Natural killer cell (primary cell): Measurements from ENCODE around the gene WDFY4. TPM values are rescaled to one million over a fixed set of nuclear protein-coding genes. Genes with fewer than 3 reads are reported as not detected.

ENCODE experiments used
- ATAC-seq, 3 donors: fragments of 150-1000 bp in 2 of 3; fragments of 200-7000 bp in 1 of 3; cut with Tn5 transposase; 1 replicate in 1 of 3; 2 replicates in 2 of 3; pipeline ENCODE4 v1.10.0; 2021; ENCODE audit warnings: mild to moderate bottlenecking in 2 of 3, moderate library complexity in 2 of 3
- DNase-seq, 2 donors: peaks; one replicate each; pipeline versions ENCODE4 v3.0.0 to v3.0.0-alpha.2; 2013 to 2021; ENCODE audit warnings: mixed read lengths in 1 of 2
- H3K27ac ChIP-seq: one replicate; pipeline ENCODE4 v1.5.1; 2013; ENCODE audit warnings: mild to moderate bottlenecking, low read length
- H3K27me3 ChIP-seq: one replicate; pipeline ENCODE4 v1.6.1; 2013; ENCODE audit warnings: low read length; ENCODE audit not compliant: control insufficient read depth, insufficient read depth
- H3K36me3 ChIP-seq: one replicate; pipeline ENCODE4 v1.6.1; 2013; ENCODE audit warnings: low read length; ENCODE audit not compliant: control insufficient read depth, insufficient read depth
- H3K4me1 ChIP-seq: one replicate; pipeline ENCODE4 v1.6.1; 2013; ENCODE audit warnings: low read length; ENCODE audit not compliant: control insufficient read depth, insufficient read depth
- H3K4me3 ChIP-seq: one replicate; pipeline ENCODE4 v1.5.1; 2013; ENCODE audit warnings: low read length
- H3K9me3 ChIP-seq: one replicate; pipeline ENCODE4 v1.6.1; 2013; ENCODE audit warnings: low read length; ENCODE audit not compliant: control insufficient read depth, insufficient read depth
- H3K27ac Mint-ChIP-seq, 2 donors: one replicate each; pipeline ENCODE4 v1.8.0; 2022; ENCODE audit warnings: mild to moderate bottlenecking in 2 of 2, mixed read lengths in 2 of 2, moderate library complexity in 1 of 2
- H3K27me3 Mint-ChIP-seq, 2 donors: one replicate each; pipeline ENCODE4 v1.8.0; 2022; ENCODE audit warnings: low read depth in 2 of 2, mixed read lengths in 2 of 2
- H3K36me3 Mint-ChIP-seq: one replicate; pipeline ENCODE4 v1.8.0; 2022; ENCODE audit warnings: mixed read lengths
- H3K4me1 Mint-ChIP-seq, 2 donors: one replicate each; pipeline ENCODE4 v1.8.0; 2022; ENCODE audit warnings: mixed read lengths in 2 of 2
- H3K4me3 Mint-ChIP-seq: one replicate; pipeline ENCODE4 v1.8.0; 2022; ENCODE audit warnings: mild to moderate bottlenecking, moderate library complexity, mixed read lengths
- H3K9me3 Mint-ChIP-seq, 2 donors: one replicate each; pipeline ENCODE4 v1.8.0; 2022; ENCODE audit warnings: mixed read lengths in 2 of 2
- CTCF ChIP-seq: fragments of 200-600 bp; IDR thresholded peaks from one replicate; pipeline ENCODE4 v1.8.0; 2022; ENCODE audit warnings: antibody characterized with exemption
- WGBS: methylation state at CpG from one replicate; pipeline ENCODE4 v1.1.7; 2013; ENCODE audit warnings: missing lambda C conversion rate; ENCODE audit not compliant: insufficient coverage; 5-methylcytosine and 5-hydroxymethylcytosine counted together
- intact Hi-C: fragments of 100-400 bp; cut with micrococcal nuclease; formaldehyde crosslinking; loops from one replicate; pipeline ENCODE4 v1.14.2; 2022
- total RNA-seq, 4 donors: library from RNA; stranded (reverse); fragments of 120-200 nt in 1 of 4; gene quantifications; one replicate each; pipeline versions ENCODE4 v1.2.3 to v1.2.4, GENCODE V29; 2013 to 2022

Gene WDFY4
- total RNA-seq, 3 donors from 2014 or later (not counting 1 experiment from before 2014, with no cell fraction given), result 1.7 to 8.4 (median 3.5) TPM

GRCh38 chr10:48789486-48790456, 105.1 kb downstream of the WDFY4 start:
- no peak overlapping the region for H3K27ac ChIP-seq
- H3K27me3 Mint-ChIP-seq, result peaks cover 15 to 32% of the 10 kb centered on the region in 2 donors
- H3K9me3 Mint-ChIP-seq, result no peaks in the 10 kb centered on the region
- no peak overlapping the region for H3K27ac Mint-ChIP-seq
- peak in 1 of 3 donors; percentile 46 for ATAC-seq
- no peaks in the 10 kb centered on the region for H3K36me3 Mint-ChIP-seq
- H3K27me3 ChIP-seq, result no peaks in the 10 kb centered on the region
- WGBS, result 92% methylated on average over 10 of the region's 10 CpGs
- intact Hi-C loops, result no loop called here
- H3K36me3 ChIP-seq, result no peaks in the 10 kb centered on the region
- DNase-seq, result no peak
- no peak overlapping the region for H3K4me3 Mint-ChIP-seq
- no peak for TF ChIP-seq CTCF
- no peaks in the 10 kb centered on the region for H3K4me1 Mint-ChIP-seq
- no peak overlapping the region for H3K4me3 ChIP-seq
- H3K4me1 ChIP-seq, result no peaks in the 10 kb centered on the region
- no peaks in the 10 kb centered on the region for H3K9me3 ChIP-seq

DNA sequence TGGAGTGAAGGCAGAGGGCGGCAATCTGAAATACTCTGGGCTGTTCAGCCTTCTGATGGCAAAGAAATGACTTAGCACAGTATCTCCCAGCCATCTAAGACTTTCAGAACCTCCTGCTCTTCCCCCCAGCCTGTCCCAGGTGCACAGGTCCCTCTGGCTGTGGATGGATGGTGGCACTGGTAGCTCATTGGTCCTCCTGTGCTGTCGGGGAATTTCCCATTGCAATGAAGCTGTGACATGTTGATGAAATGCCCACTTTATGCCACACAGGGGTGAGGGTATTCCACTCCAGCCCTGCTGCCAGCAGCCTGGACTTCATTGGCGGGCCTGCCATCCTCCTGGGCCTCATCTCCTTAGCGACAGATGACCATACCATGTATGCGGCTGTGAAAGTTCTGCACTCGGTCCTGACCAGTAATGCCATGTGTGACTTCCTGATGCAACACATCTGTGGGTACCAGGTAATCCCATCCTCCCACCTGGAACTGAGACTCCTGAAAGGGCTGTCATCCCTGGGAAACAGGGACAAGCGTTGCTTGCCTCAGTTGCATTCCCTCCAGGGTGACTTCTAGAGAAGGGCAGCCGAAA, 105.9 kb downstream of the WDFY4 start:
- Mint-ChIP-seq H3K4me1 (no peaks in the 10 kb centered on the region), H3K36me3 (no peaks in the 10 kb centered on the region), H3K4me3 (no peak overlapping the region), H3K27me3 (peaks cover 15 to 32% of the 10 kb centered on the region in 2 donors), H3K27ac (no peak overlapping the region), H3K9me3 (no peaks in the 10 kb centered on the region)
- no peak for ATAC-seq
- TF ChIP-seq CTCF, result no peak
- no peak overlapping the region for H3K27ac ChIP-seq
- DNase-seq, result no peak
- intact Hi-C loops, result no loop called here
- no peak overlapping the region for H3K4me3 ChIP-seq
- H3K27me3 ChIP-seq, result no peaks in the 10 kb centered on the region
- H3K4me1 ChIP-seq, result no peaks in the 10 kb centered on the region
- H3K9me3 ChIP-seq, result no peaks in the 10 kb centered on the region
- no peaks in the 10 kb centered on the region for H3K36me3 ChIP-seq
- 79% methylated on average over 8 of the region's 8 CpGs for WGBS

GRCh38 chr10:48791267-48791928, 106.7 kb downstream of the WDFY4 start:
- Mint-ChIP-seq H3K9me3 (no peaks in the 10 kb centered on the region), H3K27ac (no peak overlapping the region), H3K27me3 (peaks cover 15 to 32% of the 10 kb centered on the region in 2 donors), H3K4me1 (no peaks in the 10 kb centered on the region), H3K4me3 (no peak overlapping the region), H3K36me3 (no peaks in the 10 kb centered on the region)
- DNase-seq, result no peak
- intact Hi-C loops, result no loop called here
- ATAC-seq, result no peak
- no peaks in the 10 kb centered on the region for H3K27me3 ChIP-seq
- no peak overlapping the region for H3K27ac ChIP-seq
- H3K4me3 ChIP-seq, result no peak overlapping the region
- H3K9me3 ChIP-seq, result no peaks in the 10 kb centered on the region
- no peaks in the 10 kb centered on the region for H3K36me3 ChIP-seq
- WGBS, result 91% methylated on average over 6 of the region's 6 CpGs
- no peaks in the 10 kb centered on the region for H3K4me1 ChIP-seq
- no peak for TF ChIP-seq CTCF
